Naive thymus-derived CD4-positive, alpha-beta T cell (primary cell): ENCODE measurements around the gene PRSS56. TPM values are rescaled to one million over a fixed set of nuclear protein-coding genes. Genes with fewer than 3 reads are reported as not detected.
A peak's percentile ranks its signal among the peaks of the same experiment; 100 is the strongest.

ENCODE experiments used
- ATAC-seq: fragments of 150-1000 bp; cut with Tn5 transposase; 2 replicates; pipeline ENCODE4 v1.10.0; 2021; ENCODE audit warnings: mild to moderate bottlenecking, moderate library complexity
- CTCF ChIA-PET: fragments of 350-600 bp; sonication (Branson Sonifier 250); formaldehyde crosslinking; loops from one replicate; lab custom pipeline; 2021; ENCODE audit warnings: antibody characterized with exemption; lab: Charles Lee
- POLR2A ChIA-PET: fragments of 350-600 bp; sonication (Branson Sonifier 250); formaldehyde crosslinking; loops from one replicate; lab custom pipeline; 2021; ENCODE audit warnings: antibody characterized with exemption, inconsistent platforms; lab: Charles Lee
- DNase-seq, 9 donors: peaks; one replicate each; pipeline versions ENCODE4 v3.0.0 to v3.0.0-alpha.2; 2020 to 2022; ENCODE audit warnings: mixed read lengths in 1 of 9
- H3K27ac ChIP-seq: one replicate; pipeline ENCODE4 v1.7.0; 2013; ENCODE audit warnings: mild to moderate bottlenecking, low read depth, low read length, moderate library complexity
- H3K27me3 ChIP-seq, 2 donors: one replicate each; pipeline ENCODE4 v1.7.0; 2013; ENCODE audit warnings: low read length in 2 of 2, mild to moderate bottlenecking in 2 of 2, moderate library complexity in 2 of 2; ENCODE audit not compliant: control insufficient read depth in 2 of 2, insufficient read depth in 2 of 2
- H3K36me3 ChIP-seq, 3 experiments: 1 replicate in 2 of 3; 2 replicates in 1 of 3; pipeline ENCODE4 v1.7.0; 2013; ENCODE audit warnings: low read length in 3 of 3, mild to moderate bottlenecking in 3 of 3, moderate library complexity in 1 of 3; ENCODE audit not compliant: insufficient read depth in 3 of 3, control insufficient read depth in 2 of 3
- H3K4me1 ChIP-seq, 2 donors: one replicate each; pipeline ENCODE4 v1.7.0; 2013; ENCODE audit warnings: low read length in 2 of 2, mild to moderate bottlenecking in 2 of 2, moderate library complexity in 1 of 2; ENCODE audit not compliant: control insufficient read depth in 2 of 2, insufficient read depth in 2 of 2
- H3K4me3 ChIP-seq: 2 replicates; pipeline ENCODE4 v1.7.0; 2013; ENCODE audit warnings: mild to moderate bottlenecking, low read length
- H3K9me3 ChIP-seq, 3 experiments: 1 replicate in 2 of 3; 2 replicates in 1 of 3; pipeline ENCODE4 v1.7.0; 2013; ENCODE audit warnings: low read length in 3 of 3; ENCODE audit not compliant: control insufficient read depth in 2 of 3
- H3K27ac Mint-ChIP-seq, 9 donors: one replicate each; pipeline ENCODE4 v1.8.0; 2020 to 2022; ENCODE audit warnings: mixed read lengths in 9 of 9, mild to moderate bottlenecking in 8 of 9, moderate library complexity in 5 of 9, inconsistent platforms in 2 of 9
- H3K27me3 Mint-ChIP-seq, 5 donors: one replicate each; pipeline ENCODE4 v1.8.0; 2021 to 2022; ENCODE audit warnings: mixed read lengths in 5 of 5, mild to moderate bottlenecking in 1 of 5
- H3K36me3 Mint-ChIP-seq, 5 donors: one replicate each; pipeline ENCODE4 v1.8.0; 2020 to 2022; ENCODE audit warnings: mixed read lengths in 5 of 5, mild to moderate bottlenecking in 3 of 5, inconsistent platforms in 1 of 5
- H3K4me1 Mint-ChIP-seq, 7 donors: one replicate each; pipeline ENCODE4 v1.8.0; 2020 to 2022; ENCODE audit warnings: mixed read lengths in 7 of 7, mild to moderate bottlenecking in 3 of 7, inconsistent platforms in 1 of 7
- H3K4me3 Mint-ChIP-seq, 10 donors: one replicate each; pipeline ENCODE4 v1.8.0; 2020 to 2022; ENCODE audit warnings: mild to moderate bottlenecking in 10 of 10, mixed read lengths in 10 of 10, moderate library complexity in 6 of 10, inconsistent platforms in 2 of 10
- H3K9me3 Mint-ChIP-seq, 11 donors: one replicate each; pipeline ENCODE4 v1.8.0; 2020 to 2022; ENCODE audit warnings: mixed read lengths in 11 of 11, mild to moderate bottlenecking in 4 of 11, inconsistent platforms in 1 of 11, moderate library complexity in 1 of 11
- intact Hi-C, 2 donors: fragments of 100-400 bp; cut with micrococcal nuclease; formaldehyde crosslinking; loops; one replicate each; pipeline ENCODE4 v1.15.1; 2023
- polyA plus RNA-seq, 2 donors: library from polyadenylated mRNA; unstranded; fragments of 300-500 nt; fragmentation: Illumina TruSeq; gene quantifications; one replicate each; pipeline ENCODE4 v1.2.3, GENCODE V29; 2021
- total RNA-seq, 6 experiments: library from RNA in 5 of 6; stranded (reverse) in 5 of 6; gene quantifications; 1 replicate in 5 of 6; 2 replicates in 1 of 6; pipeline ENCODE4 v1.2.3 and lab custom pipeline; 2021 to 2026

The PRSS56 gene
- total and polyA plus RNA-seq, 7 experiments from 2014 or later = not detected

- H3K4me1 ChIP-seq = peaks cover 15 to 33% of the 10 kb centered on the region in 2 donors
- H3K36me3 Mint-ChIP-seq = peaks cover 11 to 45% (median 34%) of the 10 kb centered on the region in 5 donors
Observed at GRCh38 chr2:232551250-232551638, 31.1 kb downstream of the PRSS56 start.

GRCh38 chr2:232551776-232552175 lies 31.6 kb downstream of the PRSS56 start:
- H3K36me3 Mint-ChIP-seq = peaks cover 11 to 45% (median 35%) of the 10 kb centered on the region in 5 donors
- CTCF ChIA-PET = no interaction called here
- H3K4me3 Mint-ChIP-seq = peak overlapping the region; percentile 91 to 100 (median 99)
- intact Hi-C loops = loop anchor here (2.0 to 10.0 kb wide), 11 partner anchors 55 to 1746 kb away; partner anchors contain the start of genes DIS3L2 (in 2 of the 2), ATG16L1 (in 1 of the 2), GIGYF2 (in 1 of the 2) and INPP5D (in 1 of the 2)
- Histone ChIP-seq H3K4me1 (peaks cover 15 to 28% of the 10 kb centered on the region in 2 donors), H3K4me3 (no peak overlapping the region), H3K36me3 (peaks cover 0 to 14% (median 0%) of the 10 kb centered on the region in 3 experiments), H3K9me3 (no peaks in the 10 kb centered on the region), H3K27me3 (no peaks in the 10 kb centered on the region), H3K27ac (peak overlapping the region; percentile 92)
- H3K9me3 Mint-ChIP-seq = peaks cover 0 to 4% (median 0%) of the 10 kb centered on the region in 11 donors
- H3K27ac Mint-ChIP-seq = peak overlapping the region; percentile 94 to 100 (median 100)
- ATAC-seq (no peak), DNase-seq (no peak)
- H3K27me3 Mint-ChIP-seq = no peaks in the 10 kb centered on the region
- POLR2A ChIA-PET = interaction anchor here (0.7 kb wide), 1 partner anchor 105 kb away, joined by 3 read pairs; no protein-coding TSS in a partner anchor
- H3K4me1 Mint-ChIP-seq = peaks cover 53 to 92% (median 84%) of the 10 kb centered on the region in 7 donors

More at GRCh38 chr2:232551250-232551638, 31.1 kb downstream of the PRSS56 start:
- CTCF ChIA-PET = no interaction called here
- DNase-seq = no peak
- Histone ChIP-seq H3K27me3 (no peaks in the 10 kb centered on the region), H3K27ac (peak overlapping the region; percentile 92), H3K4me3 (peak overlapping the region; percentile 88), H3K9me3 (no peaks in the 10 kb centered on the region), H3K36me3 (peaks cover 0 to 11% (median 0%) of the 10 kb centered on the region in 3 experiments)
- Mint-ChIP-seq H3K4me3 (peak overlapping the region; percentile 91 to 100 (median 99)), H3K4me1 (peaks cover 53 to 91% (median 85%) of the 10 kb centered on the region in 7 donors), H3K9me3 (peaks cover 0 to 4% (median 0%) of the 10 kb centered on the region in 11 donors), H3K27ac (peak overlapping the region; percentile 94 to 100 (median 100)), H3K27me3 (no peaks in the 10 kb centered on the region)
- POLR2A ChIA-PET = interaction anchor here (0.5 to 1.4 kb wide), 4 partner anchors 21 to 1087 kb away, joined by 3 to 5 read pairs (median 4); partner anchors contain the start of genes NCL and PTMA
- no peak for ATAC-seq
- intact Hi-C loops = loop anchor here (2.0 to 10.0 kb wide), 11 partner anchors 56 to 1746 kb away; partner anchors contain the start of genes DIS3L2 (in 2 of the 2), ATG16L1 (in 1 of the 2), GIGYF2 (in 1 of the 2) and INPP5D (in 1 of the 2)

GRCh38 chr2:232556426-232556825 lies 36.2 kb downstream of the PRSS56 start:
- H3K9me3 Mint-ChIP-seq = peaks cover 0 to 2% (median 0%) of the 10 kb centered on the region in 11 donors
- no peaks in the 10 kb centered on the region for H3K27me3 ChIP-seq
- H3K27ac ChIP-seq = no peak overlapping the region
- H3K4me3 Mint-ChIP-seq = no peak overlapping the region
- ATAC-seq (no peak), DNase-seq (no peak)
- no peaks in the 10 kb centered on the region for H3K27me3 Mint-ChIP-seq
- H3K4me3 ChIP-seq = no peak overlapping the region
- POLR2A ChIA-PET = no interaction called here
- peak overlapping the region in 2 of 9 donors; percentile 54 to 56 for H3K27ac Mint-ChIP-seq
- intact Hi-C loops = loop anchor here in 1 of 2 donors (10.0 kb wide), 1 partner anchor 1502 kb away; the partner anchor contains the start of gene PSMD1
- H3K9me3 ChIP-seq = no peaks in the 10 kb centered on the region
- H3K4me1 ChIP-seq = peaks cover 7 to 11% of the 10 kb centered on the region in 2 donors
- peaks cover 32 to 55% (median 49%) of the 10 kb centered on the region in 7 donors for H3K4me1 Mint-ChIP-seq
- H3K36me3 Mint-ChIP-seq = peaks cover 16 to 49% (median 37%) of the 10 kb centered on the region in 5 donors
- peaks cover 0 to 42% (median 9%) of the 10 kb centered on the region in 3 experiments for H3K36me3 ChIP-seq
- CTCF ChIA-PET = no interaction called here

DNA sequence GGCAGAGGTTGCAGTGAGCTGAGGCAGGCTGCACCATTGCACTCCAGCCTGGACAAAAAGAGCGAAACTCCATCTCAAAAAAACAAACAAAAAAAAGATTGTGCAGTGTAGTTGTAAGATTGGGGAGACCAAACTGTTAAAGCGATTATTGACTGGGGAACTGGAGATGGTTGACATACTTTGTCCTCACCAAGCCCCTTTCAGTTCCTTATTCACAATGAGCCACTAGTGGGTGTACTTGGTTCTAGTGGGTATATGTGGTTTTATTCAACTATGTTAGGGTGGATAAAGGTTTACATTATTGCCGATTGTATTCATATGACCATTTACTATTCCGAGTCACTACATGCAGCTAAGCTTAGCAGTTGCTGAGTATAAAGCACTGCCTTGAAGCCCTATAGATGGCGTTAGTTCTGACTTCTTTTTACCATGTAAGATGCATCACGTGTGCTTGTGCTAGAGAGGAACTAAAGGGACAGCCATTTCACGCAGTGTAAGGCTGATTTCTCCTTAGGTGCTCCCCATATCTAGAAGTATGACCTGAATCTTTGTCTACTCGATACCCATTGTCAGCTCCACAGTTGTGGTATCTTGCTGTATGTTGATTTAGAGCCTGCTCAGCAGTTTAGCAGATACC lies 42.4 kb downstream of the PRSS56 start:
- Histone ChIP-seq H3K4me3 (no peak overlapping the region), H3K36me3 (peaks cover 19 to 86% (median 22%) of the 10 kb centered on the region in 3 experiments), H3K27ac (no peak overlapping the region), H3K9me3 (no peaks in the 10 kb centered on the region), H3K4me1 (no peaks in the 10 kb centered on the region), H3K27me3 (no peaks in the 10 kb centered on the region)
- intact Hi-C loops = no loop called here
- ATAC-seq = no peak
- Mint-ChIP-seq H3K27ac (peak overlapping the region in 1 of 9 donors; percentile 26), H3K36me3 (peaks cover 15 to 66% (median 46%) of the 10 kb centered on the region in 5 donors), H3K9me3 (no peaks in the 10 kb centered on the region), H3K4me3 (peak overlapping the region in 1 of 10 donors; percentile 45), H3K4me1 (peaks cover 0 to 10% (median 0%) of the 10 kb centered on the region in 7 donors), H3K27me3 (no peaks in the 10 kb centered on the region)
- ChIA-PET POLR2A (no interaction called here), CTCF (no interaction called here)
- DNase-seq = no peak

- no peaks in the 10 kb centered on the region for H3K27me3 Mint-ChIP-seq
- Histone ChIP-seq H3K36me3 (peaks cover 19 to 87% (median 25%) of the 10 kb centered on the region in 3 experiments), H3K27ac (no peak overlapping the region), H3K27me3 (no peaks in the 10 kb centered on the region), H3K9me3 (no peaks in the 10 kb centered on the region), H3K4me1 (no peaks in the 10 kb centered on the region), H3K4me3 (no peak overlapping the region)
- H3K4me3 Mint-ChIP-seq = no peak overlapping the region
- CTCF ChIA-PET = no interaction called here
- no peak for ATAC-seq
- no peaks in the 10 kb centered on the region for H3K9me3 Mint-ChIP-seq
- POLR2A ChIA-PET = no interaction called here
- no peak for DNase-seq
- intact Hi-C loops = no loop called here
- H3K27ac Mint-ChIP-seq = no peak overlapping the region
- peaks cover 0 to 10% (median 0%) of the 10 kb centered on the region in 7 donors for H3K4me1 Mint-ChIP-seq
- peaks cover 22 to 71% (median 52%) of the 10 kb centered on the region in 5 donors for H3K36me3 Mint-ChIP-seq
Observed at GRCh38 chr2:232563580-232563979, 43.4 kb downstream of the PRSS56 start.

DNA sequence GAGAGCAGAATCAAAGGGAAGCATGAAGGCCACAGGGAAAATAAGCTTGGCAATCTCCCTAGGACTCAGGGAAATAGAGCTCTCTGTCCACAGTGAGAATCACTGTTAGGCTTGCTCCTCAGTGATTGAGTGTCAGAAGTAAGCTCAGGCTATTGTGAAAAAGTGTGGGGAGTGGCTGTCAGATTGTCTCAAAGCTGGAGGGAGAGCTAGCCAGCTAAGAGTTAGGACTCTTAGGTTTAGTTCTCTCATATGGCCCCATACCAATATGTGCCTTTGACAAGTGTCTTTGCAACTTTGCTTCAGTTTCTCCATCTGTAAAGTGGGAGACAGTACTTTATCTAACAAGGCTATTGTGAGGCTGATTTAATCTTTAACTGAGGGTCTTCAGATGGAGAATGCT lies 47.5 kb downstream of the PRSS56 start:
- Mint-ChIP-seq H3K4me1 (peaks cover 0 to 9% (median 0%) of the 10 kb centered on the region in 7 donors), H3K4me3 (no peak overlapping the region), H3K36me3 (peaks cover 23 to 83% (median 53%) of the 10 kb centered on the region in 5 donors), H3K27me3 (no peaks in the 10 kb centered on the region), H3K9me3 (no peaks in the 10 kb centered on the region), H3K27ac (no peak overlapping the region)
- no peak overlapping the region for H3K27ac ChIP-seq
- intact Hi-C loops = no loop called here
- ATAC-seq = no peak
- POLR2A ChIA-PET = no interaction called here
- no peak for DNase-seq
- H3K9me3 ChIP-seq = no peaks in the 10 kb centered on the region
- H3K4me1 ChIP-seq = no peaks in the 10 kb centered on the region
- no peak overlapping the region for H3K4me3 ChIP-seq
- CTCF ChIA-PET = interaction anchor here (0.7 kb wide), 1 partner anchor 44 kb away, joined by 3 read pairs; no protein-coding TSS in a partner anchor
- H3K27me3 ChIP-seq = no peaks in the 10 kb centered on the region
- peaks cover 19 to 94% (median 23%) of the 10 kb centered on the region in 3 experiments for H3K36me3 ChIP-seq
